ENCODE results near the gene IL1F10.

IL1F10 gene

GRCh38 chr2:113067681-113068080 lies at the start of gene IL1F10:
Gene IL1F10, plus strand, starts transcription at chr2:113067970. Its CDS starts 4,769 bp downstream, at chr2:113072739.
- in situ Hi-C loops (cut with MboI; ENCODE audit: low sequenced_read_pairs) = no loop called here

- in situ Hi-C loops (cut with MboI; ENCODE audit: low sequenced_read_pairs) = no loop called here
Measured at GRCh38 chr2:113018509-113018908, 49.3 kb upstream of the IL1F10 start.

GRCh38 chr2:113021312-113021711 lies 46.5 kb upstream of the IL1F10 start:
- in situ Hi-C loops (cut with MboI; ENCODE audit: low sequenced_read_pairs) = no loop called here

GRCh38 chr2:113024764-113025163 lies 43.0 kb upstream of the IL1F10 start:
- in situ Hi-C loops (cut with MboI; ENCODE audit: low sequenced_read_pairs) = no loop called here

GRCh38 chr2:113025737-113026136 lies 42.0 kb upstream of the IL1F10 start:
- in situ Hi-C loops (cut with MboI; ENCODE audit: low sequenced_read_pairs) = no loop called here

- in situ Hi-C loops (cut with MboI; ENCODE audit: low sequenced_read_pairs) = no loop called here
Measured at GRCh38 chr2:113027691-113028090, 40.1 kb upstream of the IL1F10 start.

- in situ Hi-C loops (cut with MboI; ENCODE audit: low sequenced_read_pairs) = no loop called here
Measured at GRCh38 chr2:113028112-113028511, 39.7 kb upstream of the IL1F10 start.

GRCh38 chr2:113032737-113033136 lies 35.0 kb upstream of the IL1F10 start:
- in situ Hi-C loops (cut with MboI; ENCODE audit: low sequenced_read_pairs) = no loop called here

GRCh38 chr2:113034016-113034415 lies 33.8 kb upstream of the IL1F10 start:
- in situ Hi-C loops (cut with MboI; ENCODE audit: low sequenced_read_pairs) = no loop called here

GRCh38 chr2:113036763-113037162 lies 31.0 kb upstream of the IL1F10 start:
- in situ Hi-C loops (cut with MboI; ENCODE audit: low sequenced_read_pairs) = no loop called here

- in situ Hi-C loops (cut with MboI; ENCODE audit: low sequenced_read_pairs) = no loop called here
Measured at GRCh38 chr2:113038291-113038690, 29.5 kb upstream of the IL1F10 start.

- in situ Hi-C loops (cut with MboI; ENCODE audit: low sequenced_read_pairs) = no loop called here
Measured at GRCh38 chr2:113039158-113039557, 28.6 kb upstream of the IL1F10 start.

GRCh38 chr2:113039719-113040118 lies 28.1 kb upstream of the IL1F10 start:
- in situ Hi-C loops (cut with MboI; ENCODE audit: low sequenced_read_pairs) = no loop called here

- in situ Hi-C loops (cut with MboI; ENCODE audit: low sequenced_read_pairs) = no loop called here
Measured at GRCh38 chr2:113041871-113042270, 25.9 kb upstream of the IL1F10 start.

GRCh38 chr2:113046465-113046864 lies 21.3 kb upstream of the IL1F10 start:
- in situ Hi-C loops (cut with MboI; ENCODE audit: low sequenced_read_pairs) = no loop called here

GRCh38 chr2:113050921-113051895 lies 16.6 kb upstream of the IL1F10 start:
- in situ Hi-C loops (cut with MboI; ENCODE audit: low sequenced_read_pairs) = no loop called here

- in situ Hi-C loops (cut with MboI; ENCODE audit: low sequenced_read_pairs) = no loop called here
Measured at GRCh38 chr2:113052396-113052917, 15.3 kb upstream of the IL1F10 start, which contains the start of gene IL36B. Gene IL36B, minus strand, starts transcription at chr2:113052867.

- in situ Hi-C loops (cut with MboI; ENCODE audit: low sequenced_read_pairs) = no loop called here
Measured at GRCh38 chr2:113053666-113054065, 14.1 kb upstream of the IL1F10 start.

GRCh38 chr2:113054066-113054465 lies 13.7 kb upstream of the IL1F10 start:
- in situ Hi-C loops (cut with MboI; ENCODE audit: low sequenced_read_pairs) = no loop called here

- in situ Hi-C loops (cut with MboI; ENCODE audit: low sequenced_read_pairs) = no loop called here
Measured at GRCh38 chr2:113056521-113056920, 11.2 kb upstream of the IL1F10 start.

- in situ Hi-C loops (cut with MboI; ENCODE audit: low sequenced_read_pairs) = no loop called here
Measured at GRCh38 chr2:113057117-113057516, 10.7 kb upstream of the IL1F10 start.

- in situ Hi-C loops (cut with MboI; ENCODE audit: low sequenced_read_pairs) = no loop called here
Measured at GRCh38 chr2:113058411-113058994, 9.3 kb upstream of the IL1F10 start.

Measured in HL-60/S4 treated with phorbol 12-myristate 13-acetate at 8.2 ng/mL for 4 days and 3 days (cell line).